Astrocyte (in vitro differentiated cells and primary cell): Measurements from ENCODE around the gene RAPGEF4. TPM values are rescaled to one million over a fixed set of nuclear protein-coding genes. Genes with fewer than 3 reads are reported as not detected.

Experiments used
- DNase-seq: peaks from one replicate; pipeline ENCODE4 v3.0.0-alpha.2; 2010; ENCODE audit warnings: low read depth
- FAIRE-seq: peaks from 2 replicates; lab custom pipeline; 2011; peaks lifted over from hg19 to GRCh38; lab: Jason Lieb, UNC
- H2AFZ ChIP-seq: 2 replicates; pipeline ENCODE4 v1.6.0; 2012; ENCODE audit warnings: low read depth, low read length, inconsistent platforms
- H3K27ac ChIP-seq: 2 replicates; pipeline ENCODE4 v1.5.1; 2011; ENCODE audit warnings: low read depth, low read length, inconsistent platforms
- H3K27me3 ChIP-seq: 2 replicates; pipeline ENCODE4 v1.6.0; 2011; ENCODE audit warnings: low read length, inconsistent platforms; ENCODE audit not compliant: insufficient read depth
- H3K36me3 ChIP-seq: 2 replicates; pipeline ENCODE4 v1.5.1; 2011; ENCODE audit warnings: low read length, inconsistent platforms; ENCODE audit not compliant: insufficient read depth
- H3K4me1 ChIP-seq: 2 replicates; pipeline ENCODE4 v1.5.1; 2011; ENCODE audit warnings: low read length, inconsistent platforms; ENCODE audit not compliant: insufficient read depth
- H3K4me2 ChIP-seq: 2 replicates; pipeline ENCODE4 v1.6.0; 2012; ENCODE audit warnings: low read length, inconsistent platforms
- H3K4me3 ChIP-seq: 2 replicates; pipeline ENCODE4 v1.5.1; 2011; ENCODE audit warnings: low read depth, mild to moderate bottlenecking, low read length, inconsistent platforms; ENCODE audit not compliant: insufficient read depth
- H3K79me2 ChIP-seq: 2 replicates; pipeline ENCODE4 v1.6.0; 2012; ENCODE audit warnings: mild to moderate bottlenecking, low read length, inconsistent platforms; ENCODE audit not compliant: insufficient read depth
- H3K9ac ChIP-seq: 2 replicates; pipeline ENCODE4 v1.6.0; 2012; ENCODE audit warnings: mild to moderate bottlenecking, low read length, inconsistent platforms
- H3K9me3 ChIP-seq: 2 replicates; pipeline ENCODE4 v1.5.1; 2012; ENCODE audit warnings: low read depth, mild to moderate bottlenecking, low read length, inconsistent platforms; ENCODE audit not compliant: insufficient read depth
- H4K20me1 ChIP-seq: 2 replicates; pipeline ENCODE4 v1.6.0; 2012; ENCODE audit warnings: low read length, inconsistent platforms; ENCODE audit not compliant: insufficient read depth
- H3K27ac Mint-ChIP-seq: one replicate; pipeline ENCODE4 v1.8.0; 2021; ENCODE audit warnings: mild to moderate bottlenecking, mixed read lengths; ENCODE audit not compliant: unreplicated experiment
- H3K27me3 Mint-ChIP-seq: one replicate; pipeline ENCODE4 v1.8.0; 2021; ENCODE audit warnings: low read depth, mixed read lengths; ENCODE audit not compliant: unreplicated experiment
- H3K36me3 Mint-ChIP-seq: one replicate; pipeline ENCODE4 v1.8.0; 2021; ENCODE audit warnings: low read depth, mixed read lengths; ENCODE audit not compliant: unreplicated experiment
- H3K4me1 Mint-ChIP-seq: one replicate; pipeline ENCODE4 v1.8.0; 2021; ENCODE audit warnings: low read depth, mixed read lengths; ENCODE audit not compliant: unreplicated experiment
- H3K4me3 Mint-ChIP-seq: one replicate; pipeline ENCODE4 v1.8.0; 2021; ENCODE audit warnings: mild to moderate bottlenecking, moderate library complexity, mixed read lengths; ENCODE audit not compliant: unreplicated experiment
- H3K9me3 Mint-ChIP-seq: one replicate; pipeline ENCODE4 v1.8.0; 2021; ENCODE audit warnings: mild to moderate bottlenecking, mixed read lengths; ENCODE audit not compliant: unreplicated experiment
- EZH2 ChIP-seq: IDR thresholded peaks from 2 replicates; pipeline ENCODE4 v1.6.1; 2012; ENCODE audit warnings: mild to moderate bottlenecking, low read length, inconsistent platforms; ENCODE audit not compliant: insufficient read depth
- total RNA-seq: library from RNA; stranded (reverse); gene quantifications from 2 replicates; pipeline ENCODE4 v1.2.1, GENCODE V29; 2021
- TF ChIP-seq, protein P1 (sequence below): IDR thresholded peaks from 2 replicates; pipeline ENCODE4 v1.5.1; 2011; ENCODE audit warnings: low read depth, mild to moderate bottlenecking, inconsistent platforms, low read length, moderate library complexity; ENCODE audit not compliant: insufficient read depth

RAPGEF4 gene
- total RNA-seq, 1 donor from 2014 or later, result 1.1 TPM

DNA sequence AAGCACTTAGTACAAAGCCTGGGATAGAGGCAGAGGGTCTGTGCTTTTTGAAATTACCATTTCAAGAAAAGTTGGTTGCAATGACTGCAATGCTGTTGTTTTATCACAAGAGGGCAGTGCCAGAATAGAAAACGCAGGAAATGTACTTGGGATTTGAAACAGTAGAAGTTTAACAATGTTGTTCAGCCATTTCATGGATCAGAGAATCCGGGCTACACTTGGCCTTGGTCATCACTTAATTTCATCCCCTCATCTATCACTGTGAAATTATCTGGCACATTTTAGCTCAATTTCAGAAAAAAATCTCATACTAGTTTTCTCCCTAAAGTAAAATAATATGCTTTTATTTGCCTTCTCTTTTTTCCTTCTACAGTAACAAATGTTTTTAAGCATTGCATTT is 70.8 kb downstream of the RAPGEF4 start:
- H3K4me1 ChIP-seq, result no peaks in the 10 kb centered on the region
- H3K4me3 ChIP-seq, result no peak overlapping the region
- Mint-ChIP-seq H3K27ac (no peak overlapping the region), H3K27me3 (peaks cover 12% of the 10 kb centered on the region), H3K36me3 (no peaks in the 10 kb centered on the region), H3K4me1 (no peaks in the 10 kb centered on the region), H3K4me3 (no peak overlapping the region), H3K9me3 (peaks cover 12% of the 10 kb centered on the region)
- peak; percentile 62 for FAIRE-seq
- peak overlapping the region; percentile 65 for H2AFZ ChIP-seq
- H4K20me1 ChIP-seq, result no peaks in the 10 kb centered on the region
- peaks cover 3% of the 10 kb centered on the region for H3K9me3 ChIP-seq
- no peaks in the 10 kb centered on the region for H3K79me2 ChIP-seq
- H3K9ac ChIP-seq, result peak overlapping the region; percentile 5
- no peaks in the 10 kb centered on the region for H3K27me3 ChIP-seq
- peak overlapping the region; percentile 0 for H3K4me2 ChIP-seq
- DNase-seq, result peak; percentile 50
- H3K27ac ChIP-seq, result no peak overlapping the region
- TF ChIP-seq, protein P1, sequence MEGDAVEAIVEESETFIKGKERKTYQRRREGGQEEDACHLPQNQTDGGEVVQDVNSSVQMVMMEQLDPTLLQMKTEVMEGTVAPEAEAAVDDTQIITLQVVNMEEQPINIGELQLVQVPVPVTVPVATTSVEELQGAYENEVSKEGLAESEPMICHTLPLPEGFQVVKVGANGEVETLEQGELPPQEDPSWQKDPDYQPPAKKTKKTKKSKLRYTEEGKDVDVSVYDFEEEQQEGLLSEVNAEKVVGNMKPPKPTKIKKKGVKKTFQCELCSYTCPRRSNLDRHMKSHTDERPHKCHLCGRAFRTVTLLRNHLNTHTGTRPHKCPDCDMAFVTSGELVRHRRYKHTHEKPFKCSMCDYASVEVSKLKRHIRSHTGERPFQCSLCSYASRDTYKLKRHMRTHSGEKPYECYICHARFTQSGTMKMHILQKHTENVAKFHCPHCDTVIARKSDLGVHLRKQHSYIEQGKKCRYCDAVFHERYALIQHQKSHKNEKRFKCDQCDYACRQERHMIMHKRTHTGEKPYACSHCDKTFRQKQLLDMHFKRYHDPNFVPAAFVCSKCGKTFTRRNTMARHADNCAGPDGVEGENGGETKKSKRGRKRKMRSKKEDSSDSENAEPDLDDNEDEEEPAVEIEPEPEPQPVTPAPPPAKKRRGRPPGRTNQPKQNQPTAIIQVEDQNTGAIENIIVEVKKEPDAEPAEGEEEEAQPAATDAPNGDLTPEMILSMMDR, result peak; percentile 99
- TF ChIP-seq EZH2, result no peak
- no peaks in the 10 kb centered on the region for H3K36me3 ChIP-seq

DNA sequence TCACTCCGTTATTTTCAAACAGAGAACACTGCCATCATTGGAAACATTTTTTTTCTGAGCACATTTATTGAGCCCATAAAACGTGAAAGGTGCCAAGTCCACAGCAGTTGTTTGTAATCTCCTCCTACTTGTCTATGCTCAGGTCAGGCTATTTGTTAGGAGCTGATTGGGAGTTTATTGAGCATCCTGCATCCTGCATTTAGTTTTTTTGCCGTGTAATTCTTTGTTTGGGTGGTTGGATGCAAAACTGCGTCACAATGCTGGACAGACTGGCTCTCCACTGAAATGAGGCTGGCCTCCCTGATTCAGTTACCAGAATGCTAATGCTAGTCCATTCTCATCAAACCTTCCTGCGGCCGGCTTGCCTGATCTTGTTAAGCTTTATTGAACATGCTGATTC is 71.4 kb downstream of the RAPGEF4 start:
- H3K4me3 Mint-ChIP-seq, result no peak overlapping the region

DNA sequence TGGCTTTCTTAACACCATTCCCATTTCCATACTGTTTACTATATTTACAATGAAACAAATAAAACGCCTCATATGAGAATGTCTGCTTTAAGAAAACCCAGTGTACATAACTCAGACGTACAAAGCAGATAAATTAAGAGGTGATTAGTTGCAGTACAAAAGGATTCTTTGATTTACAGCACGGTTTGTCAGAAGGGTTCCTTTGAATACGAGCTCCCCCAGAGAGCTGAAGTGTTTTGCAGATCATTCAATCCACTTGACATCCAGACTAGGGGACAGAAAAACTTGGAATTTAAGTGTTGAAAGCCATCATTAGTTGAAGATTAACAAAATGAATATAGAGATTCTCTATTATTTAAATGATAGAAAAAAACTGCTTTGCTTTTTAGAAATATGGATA is 72.5 kb downstream of the RAPGEF4 start:
- H3K9me3 ChIP-seq, result no peaks in the 10 kb centered on the region
- H4K20me1 ChIP-seq, result no peaks in the 10 kb centered on the region
- H2AFZ ChIP-seq, result no peak overlapping the region
- H3K36me3 ChIP-seq, result no peaks in the 10 kb centered on the region
- no peaks in the 10 kb centered on the region for H3K4me1 ChIP-seq
- Mint-ChIP-seq H3K4me3 (no peak overlapping the region), H3K27me3 (peaks cover 19% of the 10 kb centered on the region), H3K9me3 (peaks cover 5% of the 10 kb centered on the region), H3K4me1 (no peaks in the 10 kb centered on the region), H3K36me3 (no peaks in the 10 kb centered on the region), H3K27ac (no peak overlapping the region)
- no peak for DNase-seq
- no peaks in the 10 kb centered on the region for H3K79me2 ChIP-seq
- no peak overlapping the region for H3K4me2 ChIP-seq
- no peak overlapping the region for H3K9ac ChIP-seq
- FAIRE-seq, result no peak
- no peak overlapping the region for H3K4me3 ChIP-seq
- no peak overlapping the region for H3K27ac ChIP-seq
- H3K27me3 ChIP-seq, result no peaks in the 10 kb centered on the region
- TF ChIP-seq EZH2, result no peak
- TF ChIP-seq, protein P1, result no peak

More for the DNA sequence above, 71.4 kb downstream of the RAPGEF4 start:
- TF ChIP-seq, protein P1, result no peak
- no peak for TF ChIP-seq EZH2
- H3K4me1 ChIP-seq, result no peaks in the 10 kb centered on the region
- DNase-seq (no peak), FAIRE-seq (no peak)
- peak overlapping the region; percentile 65 for H2AFZ ChIP-seq
- no peaks in the 10 kb centered on the region for H3K27me3 ChIP-seq
- H3K79me2 ChIP-seq, result no peaks in the 10 kb centered on the region
- H3K4me2 ChIP-seq, result peak overlapping the region; percentile 0
- H3K27ac ChIP-seq, result no peak overlapping the region
- H3K9ac ChIP-seq, result peak overlapping the region; percentile 5
- no peaks in the 10 kb centered on the region for H3K36me3 ChIP-seq
- H3K27ac Mint-ChIP-seq, result no peak overlapping the region
- peaks cover 3% of the 10 kb centered on the region for H3K9me3 ChIP-seq
- H3K4me3 ChIP-seq, result no peak overlapping the region
- H4K20me1 ChIP-seq, result no peaks in the 10 kb centered on the region
- peaks cover 16% of the 10 kb centered on the region for H3K27me3 Mint-ChIP-seq
- H3K9me3 Mint-ChIP-seq, result peaks cover 12% of the 10 kb centered on the region
- H3K4me1 Mint-ChIP-seq, result no peaks in the 10 kb centered on the region
- H3K36me3 Mint-ChIP-seq, result no peaks in the 10 kb centered on the region
